HG02610 (cell line): ENCODE data around the gene OR12D2.
"Not testable (repeated sequence)": the region's sequence is repeated elsewhere in the genome, so short reads cannot be mapped to it uniquely, and the experiment has no call there.

ENCODE experiments used
- ATAC-seq: cut with Tn5 transposase; IDR thresholded peaks from one replicate; pipeline ENCODE4 v1.9.1; 2021; ENCODE audit warnings: mild to moderate bottlenecking, moderate library complexity; ENCODE audit not compliant: unreplicated experiment

The OR12D2 gene

GRCh38 chr6:29395331-29395730 is at the start of gene OR12D2:
OR12D2 (plus strand) TSS chr6:29395631; CDS start chr6:29396700, 1,069 bp downstream.
- no peak for ATAC-seq

- ATAC-seq, result not testable (repeated sequence)
Observed at GRCh38 chr6:29349348-29349747, 46.1 kb upstream of the OR12D2 start.

- ATAC-seq, result no peak
Observed at GRCh38 chr6:29354980-29355379, 40.5 kb upstream of the OR12D2 start.

- ATAC-seq, result no peak
Observed at GRCh38 chr6:29355603-29356002, 39.8 kb upstream of the OR12D2 start.

- no peak for ATAC-seq
Observed at GRCh38 chr6:29368765-29369164, 26.7 kb upstream of the OR12D2 start, which contains the start of gene OR5V1. OR5V1 (minus strand) TSS chr6:29368865; CDS start chr6:29356195, 12,670 bp downstream.

- ATAC-seq, result no peak
Observed at GRCh38 chr6:29375191-29375590, 20.2 kb upstream of the OR12D2 start, which contains the start of gene OR12D3. OR12D3 (minus strand) TSS chr6:29375291; CDS start chr6:29375287, 4 bp downstream.

- ATAC-seq, result no peak
Observed at GRCh38 chr6:29376003-29376402, 19.4 kb upstream of the OR12D2 start.

GRCh38 chr6:29388533-29388932 is 6.9 kb upstream of the OR12D2 start:
- ATAC-seq, result no peak

- ATAC-seq, result no peak
Observed at GRCh38 chr6:29399525-29399924, 4.1 kb downstream of the OR12D2 start.

GRCh38 chr6:29403801-29404200 is 8.4 kb downstream of the OR12D2 start:
- ATAC-seq, result no peak

GRCh38 chr6:29414588-29414987 is 19.2 kb downstream of the OR12D2 start, which contains the start of gene OR12D1:
OR12D1 (plus strand) TSS chr6:29414928.
- no peak for ATAC-seq

GRCh38 chr6:29419516-29419915 is 24.1 kb downstream of the OR12D2 start:
- no peak for ATAC-seq

- ATAC-seq, result no peak
Observed at GRCh38 chr6:29424168-29424567, 28.7 kb downstream of the OR12D2 start.

- ATAC-seq, result no peak
Observed at GRCh38 chr6:29424575-29424974, 29.1 kb downstream of the OR12D2 start.

- ATAC-seq, result no peak
Observed at GRCh38 chr6:29425075-29425474, 29.6 kb downstream of the OR12D2 start.

GRCh38 chr6:29426654-29427053 is 31.2 kb downstream of the OR12D2 start:
- no peak for ATAC-seq

- not testable (repeated sequence) for ATAC-seq
Observed at GRCh38 chr6:29436730-29437129, 41.3 kb downstream of the OR12D2 start.

- no peak for ATAC-seq
Observed at GRCh38 chr6:29439006-29439405, 43.6 kb downstream of the OR12D2 start, which contains the start of gene OR10C1. OR10C1 (plus strand) TSS chr6:29439306; CDS start chr6:29440016, 710 bp downstream.

GRCh38 chr6:29442719-29443118 is 47.3 kb downstream of the OR12D2 start:
- ATAC-seq, result no peak

GRCh38 chr6:29444031-29444430 is 48.6 kb downstream of the OR12D2 start:
- not testable (repeated sequence) for ATAC-seq
